Gastrocnemius medialis (tissue), 4 donors: Measurements from ENCODE around the gene PCSK5.

ENCODE experiments used
- CTCF ChIP-seq, 5 experiments: fragments of 450-650 bp in 3 of 5; fragments of 200-600 bp in 2 of 5; sonication (generic) in 2 of 5; IDR thresholded peaks in 4 of 5; conservative IDR thresholded peaks in 1 of 5; 1 replicate in 4 of 5; 2 replicates in 1 of 5; pipeline ENCODE4 v1.5.1; 2016 to 2019; ENCODE audit warnings: antibody characterized with exemption in 5 of 5, mild to moderate bottlenecking in 3 of 5, moderate library complexity in 3 of 5
- POLR2A ChIP-seq, 2 donors: fragments of 450-650 bp; IDR thresholded peaks; one replicate each; pipeline ENCODE4 v1.6.1; 2017; ENCODE audit warnings: antibody characterized with exemption in 2 of 2, mild to moderate bottlenecking in 2 of 2, moderate library complexity in 2 of 2

GRCh38 chr9:76249309-76249708, 358.8 kb downstream of the PCSK5 start:
- TF ChIP-seq CTCF (IDR thresholded peaks at IDR 0.05 in 4 of 5, conservative IDR thresholded peaks at IDR 0.05 in 1 of 5) (no peak), POLR2A (IDR thresholded peaks at IDR 0.05) (no peak)
